Measurements from ENCODE around the gene ARHGAP24.
"Not testable (repeated sequence)": the region's sequence is repeated elsewhere in the genome, so short reads cannot be mapped to it uniquely, and the experiment has no call there.

The ARHGAP24 gene

DNA sequence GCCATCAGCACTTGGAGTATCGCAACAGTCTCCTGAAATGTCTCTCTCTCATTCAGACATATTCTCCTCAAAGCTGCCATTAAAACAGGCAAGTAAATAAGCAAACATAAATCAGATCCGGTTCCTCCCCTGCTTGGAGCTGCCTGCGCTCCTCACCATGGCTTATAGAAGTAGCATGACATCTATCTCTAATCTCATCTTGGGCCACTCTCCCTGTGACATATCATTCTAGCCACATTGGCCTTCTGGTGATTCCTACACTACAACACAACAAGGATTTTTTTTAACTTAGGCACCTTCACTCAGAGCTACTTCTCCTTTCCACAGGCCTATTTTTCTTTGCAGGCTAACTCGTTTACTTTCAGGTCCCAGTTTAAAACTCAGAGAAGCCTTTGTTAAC lies 387.9 kb downstream of the ARHGAP24 start:
- DNase-seq (ENCODE audit: low spot score): no peak

DNA sequence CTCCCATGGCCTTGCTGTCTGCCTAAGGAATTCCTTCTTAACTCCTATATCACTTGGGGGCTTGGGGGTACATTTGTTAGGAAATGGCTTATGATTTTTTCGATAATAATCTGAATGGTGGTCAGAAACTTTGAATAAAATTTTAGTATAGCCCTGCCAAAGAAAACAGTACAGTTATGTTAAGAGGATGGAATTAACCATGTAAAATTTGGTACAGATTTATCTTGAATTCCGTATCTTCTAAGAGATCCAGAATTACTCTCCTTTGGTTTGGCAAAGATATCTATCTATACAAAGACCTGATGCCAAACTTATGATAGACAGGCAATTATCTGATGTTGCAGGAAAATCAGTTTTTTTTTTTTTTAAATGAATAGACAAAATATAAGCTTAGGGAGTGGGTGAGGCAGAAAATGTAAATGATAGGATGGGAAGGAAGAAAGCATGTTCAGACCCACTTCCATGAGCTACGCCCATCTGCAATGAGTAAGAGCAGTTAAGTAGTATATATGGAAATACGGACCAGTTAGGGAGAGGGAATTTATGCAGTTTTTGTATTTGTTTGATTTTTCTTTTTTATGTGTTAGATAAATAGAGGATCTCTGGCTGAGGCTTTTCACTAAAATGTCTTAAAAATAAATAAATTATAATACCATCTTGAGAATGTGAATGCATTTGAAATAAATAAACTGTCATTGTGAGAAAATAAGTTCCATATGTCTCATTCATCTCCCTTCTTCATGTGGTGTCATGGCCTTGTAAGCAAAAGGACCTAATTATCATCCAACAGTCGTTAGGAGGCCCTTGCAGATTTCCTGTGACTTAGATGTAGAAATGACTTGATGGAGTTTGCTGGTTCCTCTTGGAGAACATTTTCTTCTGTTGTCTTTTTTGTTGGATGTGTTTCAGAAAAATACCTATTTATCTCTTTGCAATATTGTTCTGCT lies 389.6 kb downstream of the ARHGAP24 start:
- no peak for DNase-seq (ENCODE audit: low spot score)

DNA sequence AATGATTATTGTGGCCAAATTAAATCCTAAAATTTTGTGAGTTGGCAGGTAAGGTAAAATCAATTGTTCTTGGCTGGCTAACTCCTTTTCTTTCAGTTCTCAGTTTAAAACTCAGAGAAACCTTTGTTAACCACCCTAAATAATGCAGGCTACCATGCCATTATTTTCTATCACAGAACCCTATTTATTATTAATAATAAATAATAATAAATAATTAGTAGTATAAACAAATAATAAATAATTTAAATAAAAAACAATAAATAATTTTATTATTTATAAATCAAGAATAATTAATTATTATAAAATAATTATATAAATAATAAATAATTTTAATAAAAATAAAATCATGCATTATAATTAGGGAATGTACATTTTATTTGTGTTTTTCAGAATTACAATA lies 390.3 kb downstream of the ARHGAP24 start:
- no peak for DNase-seq (ENCODE audit: low spot score)

DNA sequence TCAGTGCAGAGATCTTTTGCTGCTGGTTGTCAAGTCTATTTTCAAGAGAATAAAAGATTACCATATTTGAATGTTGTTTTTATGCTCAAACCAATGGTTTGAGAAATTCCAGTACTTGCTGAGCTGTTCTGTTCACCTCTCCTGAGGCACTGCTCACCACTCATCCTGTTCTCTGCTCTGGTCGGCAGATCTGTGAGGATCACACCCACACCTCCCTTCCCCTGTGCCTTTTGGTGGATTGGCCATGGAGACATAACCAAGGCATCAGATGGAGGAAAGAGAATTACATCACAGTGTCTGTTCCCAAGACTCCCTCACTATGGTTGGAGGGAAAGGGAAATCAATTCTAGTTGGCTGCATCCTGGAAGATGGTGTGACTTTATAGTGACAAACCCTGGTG lies 391.6 kb downstream of the ARHGAP24 start:
- no peak for DNase-seq (ENCODE audit: low spot score)

DNA sequence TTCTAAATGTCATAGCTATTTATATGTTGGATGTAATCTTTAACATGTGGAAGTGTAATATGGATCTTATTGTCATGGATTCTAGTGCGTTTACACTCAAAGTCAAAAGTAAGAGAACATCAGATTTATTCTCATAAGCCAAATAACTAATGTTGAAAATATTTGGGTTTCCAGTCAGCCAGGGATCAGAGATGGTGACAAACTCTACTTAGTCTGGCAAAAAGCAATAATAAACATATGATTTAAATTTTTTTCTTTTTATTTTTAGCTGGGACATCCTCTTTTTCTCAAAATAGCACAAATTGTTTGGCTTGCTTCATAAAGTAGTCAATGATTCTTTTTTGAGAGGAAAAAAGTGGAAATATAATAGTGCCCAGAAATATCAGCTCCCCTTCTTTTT lies 392.3 kb downstream of the ARHGAP24 start:
- DNase-seq (ENCODE audit: low spot score): no peak

DNA sequence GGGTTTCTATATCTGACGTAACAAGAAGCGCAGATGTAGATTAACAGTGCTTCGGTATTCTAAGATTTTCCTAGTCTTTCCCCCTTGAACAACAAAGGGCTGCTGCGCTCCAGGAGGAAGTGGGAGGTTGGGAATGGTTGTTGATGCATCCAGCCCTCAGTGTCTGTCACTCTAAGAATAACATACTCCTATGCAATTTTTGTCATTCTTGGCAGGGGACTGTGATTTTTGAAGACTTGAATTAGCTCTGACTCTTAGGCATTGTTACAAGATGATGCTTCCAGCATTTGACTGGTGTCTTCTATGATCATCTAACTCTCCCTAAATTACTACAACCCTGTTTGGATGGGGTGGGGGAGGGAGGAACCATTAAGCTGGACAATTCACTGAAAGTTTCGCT lies 394.2 kb downstream of the ARHGAP24 start:
- no peak for DNase-seq (ENCODE audit: low spot score)

DNA sequence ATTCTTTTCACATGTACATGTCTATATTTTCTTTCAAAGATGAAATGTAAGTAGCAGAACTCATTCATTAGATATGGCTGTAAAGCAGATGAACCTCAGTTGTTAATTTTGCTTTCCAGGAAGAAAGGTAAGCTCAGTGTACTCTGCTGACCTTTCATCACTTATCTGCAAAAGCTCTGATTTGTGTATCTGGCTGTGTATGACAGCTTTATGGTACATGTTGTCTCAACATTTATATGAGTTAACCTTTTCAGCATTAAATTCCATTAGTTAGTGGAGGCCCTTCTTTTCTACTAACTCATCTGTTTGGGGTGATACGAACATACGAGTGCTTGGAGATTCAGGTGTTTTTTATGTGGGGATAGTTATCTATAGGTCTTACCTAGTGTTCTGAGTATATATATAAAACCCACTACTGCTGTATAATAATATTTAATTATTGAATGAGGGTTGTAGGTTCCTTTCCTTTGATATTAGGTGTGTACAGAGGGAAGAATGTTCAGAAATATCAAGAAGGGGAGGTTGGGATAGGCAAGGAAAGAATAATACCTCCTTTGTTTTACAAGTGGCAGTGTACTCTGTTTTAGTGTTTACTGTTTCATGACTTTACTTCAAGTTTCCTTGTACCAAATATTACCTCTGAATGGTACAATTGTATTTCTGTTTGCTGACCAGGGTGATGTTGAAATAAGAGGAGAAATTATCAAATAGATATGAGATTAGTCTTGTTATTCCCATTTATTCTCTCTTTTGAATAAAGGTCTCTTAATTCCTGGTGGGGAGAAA lies 395.5 kb downstream of the ARHGAP24 start:
- DNase-seq (ENCODE audit: low spot score): no peak

DNA sequence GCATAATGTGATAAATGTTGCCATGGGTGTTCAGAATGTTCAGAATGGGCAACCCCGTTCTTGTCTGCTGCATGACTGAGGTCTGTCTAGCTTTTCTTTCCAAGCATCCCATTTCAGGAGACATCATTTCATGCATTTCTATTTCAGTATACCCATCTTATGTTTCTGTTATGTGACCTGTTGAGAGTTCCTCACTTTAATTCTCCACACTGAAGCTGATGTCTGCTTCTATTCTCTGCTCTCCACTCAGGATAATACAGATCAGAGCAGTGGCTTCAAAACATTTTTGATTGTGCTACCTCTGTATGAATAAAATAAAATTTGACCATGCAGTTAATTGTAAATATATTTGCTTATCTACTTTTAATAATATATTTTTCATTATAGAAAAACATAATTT lies 398.6 kb downstream of the ARHGAP24 start:
- no peak for DNase-seq (ENCODE audit: low spot score)

DNA sequence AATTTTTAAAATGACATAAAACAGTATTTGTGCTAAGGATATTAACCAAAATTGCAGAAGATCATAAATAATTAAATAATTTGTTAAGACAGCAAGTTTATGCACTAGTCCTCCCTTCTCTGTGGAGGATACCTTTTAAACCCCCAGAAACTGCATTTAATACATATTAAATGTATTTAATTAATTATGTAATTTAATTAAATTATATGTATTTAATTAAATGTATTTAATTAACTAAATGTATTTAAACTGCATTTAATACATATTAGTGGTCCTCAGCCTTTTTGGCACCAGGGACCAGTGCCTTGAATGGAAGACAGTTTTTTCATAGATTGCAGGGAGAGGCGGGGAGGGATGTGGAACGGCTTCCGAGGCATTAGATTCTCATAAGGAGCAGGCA lies 404.6 kb downstream of the ARHGAP24 start:
- DNase-seq (ENCODE audit: low spot score): no peak

DNA sequence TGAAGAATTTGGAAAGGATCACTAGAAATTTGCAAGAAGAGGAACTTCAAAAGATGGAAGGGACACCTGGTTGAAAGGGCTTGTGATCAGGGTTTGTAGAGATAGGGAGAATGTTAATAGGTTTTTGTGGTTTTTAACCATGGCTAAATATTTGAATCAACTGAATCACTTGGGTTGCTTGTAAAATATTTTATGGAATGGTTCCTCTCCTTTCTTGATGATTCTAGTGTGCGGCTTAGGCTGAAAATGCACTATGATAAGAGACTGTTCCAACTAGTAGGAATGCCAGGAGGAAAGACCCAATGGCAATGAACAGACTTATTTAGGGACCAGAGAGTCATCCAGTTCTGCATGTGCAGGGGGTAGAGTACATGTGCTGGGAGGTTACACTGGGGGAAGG lies 408.2 kb downstream of the ARHGAP24 start:
- no peak for DNase-seq (ENCODE audit: low spot score)

DNA sequence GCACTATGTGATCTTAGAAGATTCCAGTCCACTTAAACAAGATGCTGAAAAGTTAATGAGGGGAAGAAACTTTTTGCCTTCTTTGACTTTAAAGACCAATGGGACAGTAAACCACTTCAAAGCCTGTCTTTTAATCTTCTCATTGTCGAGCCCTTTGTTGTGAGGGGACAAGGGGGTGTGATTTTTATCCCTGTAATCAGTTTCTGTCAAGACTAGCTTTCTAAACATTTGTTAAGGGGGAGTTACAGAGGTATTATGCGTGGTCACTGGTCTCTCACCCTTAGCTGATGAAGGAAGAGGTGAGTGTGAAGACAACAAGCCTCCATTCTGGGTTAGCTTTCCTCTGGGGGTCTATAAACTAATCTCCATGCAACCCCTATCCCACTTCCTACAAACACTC lies 409.3 kb downstream of the ARHGAP24 start:
- no peak for DNase-seq (ENCODE audit: low spot score)

DNA sequence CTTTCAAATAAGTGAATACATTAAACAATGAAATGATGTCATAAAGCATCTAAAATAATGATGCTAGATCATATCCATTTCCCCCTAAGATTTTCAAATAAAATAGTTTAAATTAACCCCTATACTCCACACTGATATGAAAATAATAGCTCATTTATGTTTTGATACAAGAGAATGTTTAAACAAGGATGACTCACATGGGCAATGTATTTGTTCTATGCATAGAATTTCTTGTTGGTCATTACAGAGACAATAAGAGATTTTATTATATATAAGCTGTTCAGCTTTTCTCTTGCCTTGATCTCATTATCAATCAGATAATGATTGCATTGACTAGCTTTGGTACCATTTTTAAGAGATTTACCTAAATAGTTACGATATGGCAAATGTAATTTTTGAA lies 411.7 kb downstream of the ARHGAP24 start:
- DNase-seq (ENCODE audit: low spot score): no peak

DNA sequence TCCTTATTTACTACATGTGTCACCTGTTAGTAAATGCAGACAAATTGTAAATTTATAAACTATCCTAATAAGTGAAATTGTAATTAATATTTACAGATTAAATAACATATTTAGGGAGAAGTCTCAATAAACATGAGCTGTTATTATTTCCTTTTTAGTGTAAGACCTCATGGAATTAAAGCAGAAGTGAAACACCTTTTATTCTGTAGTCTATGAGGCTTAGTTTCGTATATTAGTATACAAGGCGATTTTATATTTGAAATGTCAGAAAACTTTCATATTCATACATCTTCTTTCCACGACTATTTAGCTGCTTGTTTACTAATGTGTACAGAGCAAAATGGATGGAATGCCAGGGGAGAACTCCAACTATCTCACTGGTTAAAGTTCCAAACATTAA lies 414.4 kb downstream of the ARHGAP24 start:
- no peak for DNase-seq (ENCODE audit: low spot score)

DNA sequence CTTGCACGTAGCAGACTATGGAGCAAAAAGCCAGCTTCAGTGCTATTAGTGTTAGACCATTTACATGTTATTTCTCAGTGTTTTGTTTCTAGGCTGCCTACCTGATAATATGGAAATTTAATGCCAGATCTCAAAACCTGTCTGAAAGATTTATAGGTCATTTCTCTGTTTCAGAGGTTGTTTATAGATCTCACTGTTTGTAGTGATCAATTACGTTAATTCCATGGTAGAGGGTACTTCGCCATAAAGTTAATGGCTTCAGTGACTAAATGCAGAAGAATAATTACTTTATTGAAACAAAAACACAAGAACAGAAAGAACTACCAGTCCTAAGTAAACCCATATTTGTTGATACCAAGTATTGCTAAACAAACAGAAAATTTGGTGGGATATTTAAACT lies 420.8 kb downstream of the ARHGAP24 start:
- DNase-seq (ENCODE audit: low spot score): no peak

DNA sequence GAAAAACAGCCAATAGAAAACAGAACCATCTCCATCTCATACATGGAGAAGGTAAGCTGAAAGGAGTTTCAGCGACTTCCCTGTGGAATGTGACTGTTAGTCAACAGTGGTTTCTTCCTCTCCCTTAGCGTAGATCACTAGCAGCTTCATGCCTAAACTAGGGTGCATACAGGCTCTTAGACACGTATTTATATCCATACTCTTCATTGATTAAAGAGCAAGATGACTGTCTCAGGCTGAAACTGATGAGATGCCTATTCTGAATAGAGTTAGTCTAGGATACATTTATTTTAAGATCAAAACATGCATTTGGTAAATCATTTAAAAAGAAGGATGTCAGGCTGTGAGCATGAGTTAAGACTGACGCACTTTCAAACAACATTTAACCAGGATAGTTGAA lies 423.3 kb downstream of the ARHGAP24 start:
- no peak for DNase-seq (ENCODE audit: low spot score)

DNA sequence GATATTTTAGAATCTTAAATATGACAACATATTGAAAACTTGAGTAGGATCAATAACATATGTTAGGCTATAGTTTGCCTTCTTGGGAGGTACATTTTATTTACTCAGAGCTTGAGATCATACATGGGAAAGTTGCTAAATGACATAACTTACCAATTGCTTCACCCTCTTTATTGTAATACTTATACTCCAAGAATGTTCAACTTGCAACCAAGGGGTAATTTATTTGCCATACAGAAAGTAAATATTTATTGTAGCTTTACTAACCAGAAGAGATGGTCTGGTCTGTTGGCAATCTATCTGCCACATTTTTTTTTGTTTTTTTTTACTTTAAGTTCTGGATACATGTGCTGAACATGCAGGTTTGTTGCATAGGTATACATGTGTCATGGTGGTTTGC lies 426.6 kb downstream of the ARHGAP24 start:
- no peak for DNase-seq (ENCODE audit: low spot score)

DNA sequence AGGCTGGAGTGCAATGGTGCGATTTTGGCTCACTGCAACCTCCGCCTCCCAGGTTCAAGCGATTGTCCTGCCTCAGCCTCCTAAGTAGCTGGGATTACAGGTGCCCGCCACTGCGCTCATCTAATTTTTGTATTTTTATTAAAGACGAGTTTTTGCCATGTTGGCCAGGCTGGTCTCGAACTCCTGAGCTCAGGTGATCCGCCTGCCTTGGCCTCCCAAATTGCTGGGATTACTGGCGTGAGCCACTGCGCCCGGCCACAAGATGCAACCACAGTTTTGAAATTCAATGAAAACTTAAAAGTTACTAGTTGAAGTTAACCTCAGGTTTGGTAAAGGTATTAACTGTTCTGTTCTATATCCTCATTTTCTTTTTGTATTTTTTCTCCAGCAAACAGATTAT lies 427.7 kb downstream of the ARHGAP24 start:
- DNase-seq (ENCODE audit: low spot score): not testable (repeated sequence)

DNA sequence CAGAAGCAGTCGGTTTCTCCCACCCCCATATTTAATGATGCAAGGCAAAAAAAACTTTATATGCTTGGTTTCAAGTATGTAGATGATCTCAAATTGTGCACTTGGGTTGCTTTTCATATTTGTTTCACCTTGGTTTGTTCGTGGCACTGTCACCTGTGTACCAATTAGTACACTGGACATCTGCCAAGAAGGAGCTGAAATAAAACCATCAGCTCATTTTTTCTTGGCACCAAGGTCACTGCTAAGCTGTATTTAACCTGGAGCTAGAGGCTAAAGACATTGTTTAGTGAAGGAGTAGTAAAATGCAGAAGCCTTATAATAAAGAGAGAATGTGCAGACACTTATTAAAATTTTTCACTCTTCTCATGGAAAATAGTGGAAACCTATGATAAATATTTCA lies 430.8 kb downstream of the ARHGAP24 start:
- no peak for DNase-seq (ENCODE audit: low spot score)

DNA sequence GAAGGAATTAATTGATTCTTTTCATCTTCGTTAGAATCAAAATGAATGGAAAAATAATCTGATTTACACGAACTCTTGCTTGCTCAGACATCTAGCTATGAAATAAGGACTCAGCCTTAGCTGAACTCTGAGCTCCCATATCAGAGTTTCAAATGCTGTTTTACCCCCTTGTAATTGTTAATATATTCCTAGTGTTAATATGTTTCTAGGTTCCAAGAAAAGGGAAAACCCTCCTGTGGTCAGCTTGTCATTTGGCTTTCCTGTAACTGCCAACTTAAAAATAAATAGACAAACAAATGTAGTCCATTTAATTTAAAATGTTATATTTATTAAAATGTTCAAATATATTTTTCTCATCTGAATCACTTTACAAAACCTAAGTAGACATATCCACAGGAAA lies 432.1 kb downstream of the ARHGAP24 start:
- DNase-seq (ENCODE audit: low spot score): no peak

DNA sequence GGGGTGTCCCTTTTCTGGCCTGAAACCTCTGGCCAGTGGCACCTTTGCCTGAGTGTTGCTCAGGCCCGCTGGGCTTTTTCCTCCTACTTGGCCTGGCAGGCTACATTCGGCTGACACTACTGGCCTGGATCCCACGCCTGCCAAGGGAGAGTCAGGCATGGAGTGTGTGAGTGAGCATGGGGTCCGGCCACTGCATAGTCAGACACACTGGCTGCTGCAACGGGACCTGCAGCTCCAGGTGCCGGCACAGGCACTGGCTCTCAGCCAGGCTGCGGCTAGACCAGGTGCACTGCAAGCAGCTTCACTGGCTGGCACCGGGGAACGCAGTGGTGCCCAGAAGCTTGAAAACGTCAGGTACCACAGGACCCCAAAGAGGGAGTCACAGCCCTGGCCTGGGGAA lies 434.9 kb downstream of the ARHGAP24 start:
- DNase-seq (ENCODE audit: low spot score): no peak

DNA sequence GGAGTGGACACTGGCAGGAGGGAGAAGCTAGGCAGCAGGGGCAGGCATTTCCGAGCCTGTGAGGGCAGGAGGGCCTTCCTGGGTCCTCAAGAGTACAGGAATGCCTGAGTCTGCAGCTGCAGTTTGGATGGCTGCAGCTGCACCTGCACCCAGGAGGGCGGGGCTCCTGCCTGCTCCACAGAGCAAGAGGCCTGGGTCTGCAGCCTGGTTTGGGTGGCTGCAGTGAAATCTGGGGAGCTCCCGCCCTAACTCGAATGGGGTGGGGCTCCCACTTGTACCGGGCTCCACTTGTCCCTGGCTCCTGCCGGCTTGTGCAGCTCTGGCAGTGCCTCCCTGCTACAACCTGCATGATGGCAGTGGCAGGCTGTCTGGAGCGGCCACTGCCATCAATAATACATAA lies 436.0 kb downstream of the ARHGAP24 start:
- DNase-seq (ENCODE audit: low spot score): no peak

DNA sequence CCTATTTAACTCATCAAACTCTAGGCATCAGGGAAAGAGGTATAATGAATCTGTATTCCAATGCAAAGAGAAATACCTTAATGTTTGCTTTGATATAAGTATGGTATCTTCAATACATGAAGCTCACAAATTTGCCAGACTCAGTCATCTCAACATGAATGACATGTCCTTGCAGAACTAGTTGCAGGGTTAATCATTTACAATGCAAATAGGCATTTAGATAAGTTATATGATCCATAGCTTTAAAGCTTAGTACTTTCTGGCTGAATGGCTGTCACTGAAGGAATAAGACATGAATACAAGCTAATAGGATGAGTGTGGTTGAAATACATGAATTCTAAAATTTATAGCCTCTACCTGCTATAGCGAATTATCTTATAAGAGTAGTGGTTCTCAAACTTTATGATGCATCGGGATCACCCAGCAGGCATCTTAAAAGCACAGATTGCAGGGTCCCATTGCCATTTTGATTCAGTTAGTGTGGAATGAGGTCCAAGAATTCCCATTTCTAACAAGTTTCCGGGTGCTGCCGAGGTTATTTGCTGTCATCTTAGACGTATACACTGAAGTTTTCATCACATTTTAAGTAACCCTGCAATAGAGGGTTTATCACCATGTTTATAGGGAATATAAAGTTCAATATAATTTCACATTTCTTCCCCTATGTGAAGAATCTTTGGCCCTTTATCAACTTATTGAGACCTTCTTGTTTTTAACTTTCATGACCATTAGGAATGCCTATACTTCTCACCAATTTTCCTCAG lies 439.2 kb downstream of the ARHGAP24 start:
- DNase-seq (ENCODE audit: low spot score): no peak

DNA sequence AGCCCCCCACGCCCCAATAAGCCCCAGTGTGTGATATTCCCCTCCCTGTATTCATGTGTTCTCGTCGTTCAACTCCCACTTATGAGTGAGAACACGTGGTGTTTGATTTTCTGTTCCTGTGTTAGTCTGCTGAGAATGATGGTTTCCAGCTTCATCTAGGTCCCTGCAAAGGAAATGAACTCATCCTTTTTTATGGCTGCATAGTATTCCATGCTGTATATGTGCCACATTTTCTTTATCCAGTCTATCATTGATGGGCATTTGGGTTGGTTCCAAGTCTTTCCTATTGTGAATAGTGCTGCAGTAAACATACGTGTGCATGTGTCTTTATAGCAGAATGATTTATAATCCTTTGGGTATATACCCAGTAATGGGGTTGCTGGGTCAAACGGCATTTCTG lies 440.6 kb downstream of the ARHGAP24 start:
- not testable (repeated sequence) for DNase-seq (ENCODE audit: low spot score)

Data from left forelimb (tissue), 1 donor.